ENCODE data around the gene ANKMY1. TPM values are rescaled to one million over a fixed set of nuclear protein-coding genes. Genes with fewer than 3 reads are reported as not detected.

Gene ANKMY1
- total RNA-seq, 6 experiments from 2014 or later: 6.6 to 11.0 (median 9.0) TPM

- peaks cover 0 to 15% (median 5%) of the 10 kb centered on the region in 4 donors for H3K4me1 ChIP-seq
- intact Hi-C loops (cut with DNase I): no loop called here
- no peak overlapping the region for H3K27ac ChIP-seq
- H3K27me3 ChIP-seq: no peaks in the 10 kb centered on the region
- DNase-seq: peak in 2 of 3 donors; percentile 50 to 53
- TF ChIP-seq CTCF (IDR thresholded peaks at IDR 0.05) (peak in 2 of 4 donors; percentile 9 to 23), POLR2A (IDR thresholded peaks at IDR 0.05) (no peak)
- no peaks in the 10 kb centered on the region for H3K9me3 ChIP-seq
- peaks cover 0 to 11% (median under 1%) of the 10 kb centered on the region in 4 donors for H3K36me3 ChIP-seq
- no peak overlapping the region for H3K4me3 ChIP-seq
- 33% methylated on average over 1 of the region's 18 CpGs for WGBS (ENCODE audit: insufficient coverage, low coverage, low lambda C conversion rate, missing lambda C conversion rate)
- peak in 3 of 4 donors; percentile 19 to 33 (median 32) for ATAC-seq
Measured at GRCh38 chr2:240595381-240596079, 37.7 kb upstream of the ANKMY1 start.

GRCh38 chr2:240594511-240595380, 37.0 kb upstream of the ANKMY1 start:
- 100% methylated on average over 2 of the region's 34 CpGs for WGBS (ENCODE audit: insufficient coverage, low coverage, low lambda C conversion rate, missing lambda C conversion rate)
- Histone ChIP-seq H3K36me3 (peaks cover 0 to 11% (median under 1%) of the 10 kb centered on the region in 4 donors), H3K4me1 (peaks cover 0 to 20% (median 5%) of the 10 kb centered on the region in 4 donors), H3K27ac (no peak overlapping the region), H3K4me3 (no peak overlapping the region), H3K27me3 (no peaks in the 10 kb centered on the region), H3K9me3 (no peaks in the 10 kb centered on the region)
- no peak for ATAC-seq
- no peak for TF ChIP-seq POLR2A (IDR thresholded peaks at IDR 0.05)
- no peak for TF ChIP-seq CTCF (IDR thresholded peaks at IDR 0.05)
- intact Hi-C loops (cut with DNase I): no loop called here
- DNase-seq: peak in 2 of 3 donors; percentile 46 to 54

GRCh38 chr2:240593703-240594451, 36.1 kb upstream of the ANKMY1 start:
- no CpG with 5 or more reads among the region's 19 CpGs for WGBS (ENCODE audit: insufficient coverage, low coverage, low lambda C conversion rate, missing lambda C conversion rate)
- H3K4me3 ChIP-seq: no peak overlapping the region
- DNase-seq (peak in 2 of 3 donors; percentile 43 to 49), ATAC-seq (no peak)
- H3K27ac ChIP-seq: no peak overlapping the region
- intact Hi-C loops (cut with DNase I): no loop called here
- TF ChIP-seq POLR2A (IDR thresholded peaks at IDR 0.05) (no peak), CTCF (IDR thresholded peaks at IDR 0.05) (no peak)
- peaks cover 0 to 11% (median under 1%) of the 10 kb centered on the region in 4 donors for H3K36me3 ChIP-seq
- peaks cover 0 to 21% (median 5%) of the 10 kb centered on the region in 4 donors for H3K4me1 ChIP-seq
- H3K27me3 ChIP-seq: no peaks in the 10 kb centered on the region
- no peaks in the 10 kb centered on the region for H3K9me3 ChIP-seq

- Histone ChIP-seq H3K9me3 (no peaks in the 10 kb centered on the region), H3K4me3 (no peak overlapping the region), H3K27ac (no peak overlapping the region), H3K4me1 (peaks cover 0 to 21% (median 5%) of the 10 kb centered on the region in 4 donors), H3K27me3 (no peaks in the 10 kb centered on the region), H3K36me3 (peaks cover 0 to 5% (median under 1%) of the 10 kb centered on the region in 4 donors)
- intact Hi-C loops (cut with DNase I): no loop called here
- DNase-seq (peak in 2 of 3 donors; percentile 39 to 57), ATAC-seq (no peak)
- 73% methylated on average over 10 of the region's 20 CpGs for WGBS (ENCODE audit: insufficient coverage, low coverage, low lambda C conversion rate, missing lambda C conversion rate)
- no peak for TF ChIP-seq CTCF (IDR thresholded peaks at IDR 0.05)
- TF ChIP-seq POLR2A (IDR thresholded peaks at IDR 0.05): no peak
Measured at GRCh38 chr2:240593026-240593702, 35.4 kb upstream of the ANKMY1 start.
